Neural cell (in vitro differentiated cells): Measurements from ENCODE around the gene ADD3. TPM values are rescaled to one million over a fixed set of nuclear protein-coding genes. Genes with fewer than 3 reads are reported as not detected.

Source experiments
- H2AFZ ChIP-seq: fragments of 200-600, 300-800 bp; sonication (generic), shearing (Covaris generic); 2 replicates; pipeline ENCODE4 v1.6.0; 2014; ENCODE audit warnings: low read depth, mild to moderate bottlenecking, antibody characterized with exemption, low read length, moderate library complexity
- H3F3A ChIP-seq: fragments of 200-600 bp; shearing (Covaris generic); 2 replicates; pipeline ENCODE4 v1.6.1; 2016; ENCODE audit warnings: mild to moderate bottlenecking, moderate library complexity, mixed read lengths, antibody characterized with exemption, low read length; ENCODE audit not compliant: insufficient read depth, poor library complexity, severe bottlenecking
- H3K27ac ChIP-seq: fragments of 200-600, 300-800 bp; sonication (generic), shearing (Covaris generic); 2 replicates; pipeline ENCODE4 v1.5.1; 2014; ENCODE audit warnings: mild to moderate bottlenecking, low read length, moderate library complexity
- H3K27me3 ChIP-seq: fragments of 300-800, 200-600 bp; sonication (generic), shearing (Covaris generic); 2 replicates; pipeline ENCODE4 v1.6.0; 2014; ENCODE audit warnings: mild to moderate bottlenecking, low read depth, low read length, moderate library complexity; ENCODE audit not compliant: insufficient read depth
- H3K36me3 ChIP-seq: fragments of 300-800, 200-600 bp; sonication (generic), shearing (Covaris generic); 2 replicates; pipeline ENCODE4 v1.5.1; 2014; ENCODE audit warnings: mild to moderate bottlenecking, antibody characterized with exemption, low read length, moderate library complexity; ENCODE audit not compliant: insufficient read depth
- H3K4me2 ChIP-seq: fragments of 300-800, 200-600 bp; sonication (generic), shearing (Covaris generic); 2 replicates; pipeline ENCODE4 v1.6.0; 2014; ENCODE audit warnings: mild to moderate bottlenecking, low read length
- H3K4me3 ChIP-seq: fragments of 300-800, 200-600 bp; sonication (generic), shearing (Covaris generic); 2 replicates; pipeline ENCODE4 v1.5.1; 2014; ENCODE audit warnings: mild to moderate bottlenecking, low read length, moderate library complexity
- H3K79me2 ChIP-seq: fragments of 200-600 bp; shearing (Covaris generic); replicated peaks from 2 replicates; pipeline ENCODE4 v1.6.0; 2014; ENCODE audit warnings: mild to moderate bottlenecking, low read length, moderate library complexity; ENCODE audit not compliant: insufficient read depth
- H3K9ac ChIP-seq: fragments of 300-800, 200-600 bp; sonication (generic), shearing (Covaris generic); 2 replicates; pipeline ENCODE4 v1.6.1; 2016; ENCODE audit warnings: mild to moderate bottlenecking, low read length, mixed read lengths
- H3K9me2 ChIP-seq: fragments of 200-600 bp; shearing (Covaris generic); 2 replicates; pipeline ENCODE4 v1.6.1; 2016; ENCODE audit warnings: mild to moderate bottlenecking, low read length, mixed read lengths; ENCODE audit not compliant: insufficient read depth
- H3K9me3 ChIP-seq: fragments of 200-600, 300-800 bp; sonication (generic), shearing (Covaris generic); 2 replicates; pipeline ENCODE4 v1.6.1; 2016; ENCODE audit warnings: mild to moderate bottlenecking, mixed run types, low read length, moderate library complexity, mixed read lengths
- H4K20me1 ChIP-seq: fragments of 200-600 bp; shearing (Covaris generic); 2 replicates; pipeline ENCODE4 v1.6.1; 2016; ENCODE audit warnings: mild to moderate bottlenecking, mixed run types; ENCODE audit not compliant: insufficient read depth
- CTCF ChIP-seq: fragments of 450-650 bp; IDR thresholded peaks from 2 replicates; pipeline ENCODE4 v1.5.1; 2014; ENCODE audit warnings: antibody characterized with exemption, mild to moderate bottlenecking, moderate library complexity; ENCODE audit not compliant: poor library complexity, severe bottlenecking
- EP300 ChIP-seq: fragments of 450-650 bp; conservative IDR thresholded peaks from 2 replicates; pipeline ENCODE4 v1.6.1; 2014; ENCODE audit warnings: antibody characterized with exemption, mild to moderate bottlenecking, moderate library complexity; ENCODE audit not compliant: poor library complexity, severe bottlenecking
- EZH2 ChIP-seq: fragments of 200-600, 300-800 bp; shearing (Covaris generic), sonication (generic); IDR thresholded peaks from 2 replicates; pipeline ENCODE4 v1.6.1; 2014; ENCODE audit warnings: antibody characterized with exemption, low read length, borderline replicate concordance, mild to moderate bottlenecking; ENCODE audit not compliant: insufficient read depth, poor library complexity, severe bottlenecking
- MXI1 ChIP-seq: fragments of 450-650 bp; conservative IDR thresholded peaks from 2 replicates; pipeline ENCODE4 v1.6.1; 2014; ENCODE audit warnings: antibody characterized with exemption, mild to moderate bottlenecking; ENCODE audit not compliant: poor library complexity, severe bottlenecking
- POLR2AphosphoS5 ChIP-seq: IDR thresholded peaks from 2 replicates; pipeline ENCODE4 v1.6.1; 2012
- RAD21 ChIP-seq: fragments of 450-650 bp; conservative IDR thresholded peaks from 2 replicates; pipeline ENCODE4 v1.6.1; 2014; ENCODE audit warnings: antibody characterized with exemption, mild to moderate bottlenecking, moderate library complexity
- REST ChIP-seq: IDR thresholded peaks from 2 replicates; pipeline ENCODE4 v1.6.1; 2012; ENCODE audit warnings: borderline replicate concordance
- SMC3 ChIP-seq: fragments of 450-650 bp; conservative IDR thresholded peaks from 2 replicates; pipeline ENCODE4 v1.6.1; 2014; ENCODE audit warnings: antibody characterized with exemption, mild to moderate bottlenecking, moderate library complexity; ENCODE audit not compliant: poor library complexity
- TAF1 ChIP-seq: IDR thresholded peaks from 2 replicates; pipeline ENCODE4 v1.6.1; 2012; ENCODE audit warnings: low read depth
- polyA plus RNA-seq: library from polyadenylated mRNA; depleted of rRNA; stranded (reverse); fragments of >200 nt; gene quantifications from 2 replicates; pipeline ENCODE4 v1.2.3, GENCODE V29; 2014

The ADD3 gene
- polyA plus RNA-seq, 1 donor from 2014 or later, result 40.6 TPM

- Histone ChIP-seq H2AFZ (no peak overlapping the region), H3K4me2 (no peak overlapping the region), H3K4me3 (no peak overlapping the region), H3F3A (no peaks in the 10 kb centered on the region), H3K9me3 (no peaks in the 10 kb centered on the region), H3K27ac (no peak overlapping the region), H4K20me1 (no peaks in the 10 kb centered on the region), H3K9ac (no peak overlapping the region), H3K79me2 (no peaks in the 10 kb centered on the region), H3K27me3 (no peaks in the 10 kb centered on the region), H3K36me3 (no peaks in the 10 kb centered on the region), H3K9me2 (no peaks in the 10 kb centered on the region)
- TF ChIP-seq RAD21, result no peak
- TF ChIP-seq TAF1, result no peak
- no peak for TF ChIP-seq SMC3
- no peak for TF ChIP-seq EP300
- no peak for TF ChIP-seq REST
- TF ChIP-seq EZH2, result no peak
- TF ChIP-seq MXI1, result no peak
- no peak for TF ChIP-seq CTCF
- no peak for TF ChIP-seq POLR2AphosphoS5
Observed at GRCh38 chr10:110069502-110069982, 61.8 kb downstream of the ADD3 start.

GRCh38 chr10:110073896-110074295, 66.1 kb downstream of the ADD3 start:
- TF ChIP-seq SMC3 (no peak), POLR2AphosphoS5 (no peak), CTCF (no peak), EZH2 (no peak), MXI1 (no peak), REST (no peak), TAF1 (no peak), RAD21 (no peak), EP300 (no peak)
- no peaks in the 10 kb centered on the region for H3K79me2 ChIP-seq
- no peak overlapping the region for H3K9ac ChIP-seq
- no peak overlapping the region for H3K4me3 ChIP-seq
- no peak overlapping the region for H3K27ac ChIP-seq
- no peak overlapping the region for H2AFZ ChIP-seq
- no peaks in the 10 kb centered on the region for H3F3A ChIP-seq
- no peaks in the 10 kb centered on the region for H3K27me3 ChIP-seq
- no peaks in the 10 kb centered on the region for H3K9me3 ChIP-seq
- no peaks in the 10 kb centered on the region for H4K20me1 ChIP-seq
- H3K4me2 ChIP-seq, result no peak overlapping the region
- H3K36me3 ChIP-seq, result no peaks in the 10 kb centered on the region
- H3K9me2 ChIP-seq, result no peaks in the 10 kb centered on the region
